ENCODE results near the gene WDFY3.

DNA sequence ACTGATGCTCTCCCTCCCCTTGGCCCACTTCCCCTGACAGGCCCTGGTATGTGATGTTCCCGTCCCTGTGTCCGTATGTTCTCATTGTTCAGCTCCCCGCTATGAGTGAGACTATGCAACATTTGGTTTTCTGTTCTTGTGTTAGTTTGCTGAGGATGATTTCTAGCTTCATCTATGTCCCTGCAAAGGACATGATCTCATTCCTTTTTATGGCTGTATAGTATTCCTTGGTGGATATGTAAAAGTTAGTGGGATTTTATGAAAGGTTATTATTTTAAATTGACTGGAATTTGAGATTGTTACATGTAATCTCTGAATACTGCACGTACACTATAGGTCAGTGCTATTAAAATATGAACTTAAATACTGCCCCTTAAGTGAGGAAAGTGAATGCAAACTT lies 184.0 kb downstream of the WDFY3 start:
- TF ChIP-seq POLR2A (IDR thresholded peaks at IDR 0.05), result no peak
- TF ChIP-seq, protein P1, sequence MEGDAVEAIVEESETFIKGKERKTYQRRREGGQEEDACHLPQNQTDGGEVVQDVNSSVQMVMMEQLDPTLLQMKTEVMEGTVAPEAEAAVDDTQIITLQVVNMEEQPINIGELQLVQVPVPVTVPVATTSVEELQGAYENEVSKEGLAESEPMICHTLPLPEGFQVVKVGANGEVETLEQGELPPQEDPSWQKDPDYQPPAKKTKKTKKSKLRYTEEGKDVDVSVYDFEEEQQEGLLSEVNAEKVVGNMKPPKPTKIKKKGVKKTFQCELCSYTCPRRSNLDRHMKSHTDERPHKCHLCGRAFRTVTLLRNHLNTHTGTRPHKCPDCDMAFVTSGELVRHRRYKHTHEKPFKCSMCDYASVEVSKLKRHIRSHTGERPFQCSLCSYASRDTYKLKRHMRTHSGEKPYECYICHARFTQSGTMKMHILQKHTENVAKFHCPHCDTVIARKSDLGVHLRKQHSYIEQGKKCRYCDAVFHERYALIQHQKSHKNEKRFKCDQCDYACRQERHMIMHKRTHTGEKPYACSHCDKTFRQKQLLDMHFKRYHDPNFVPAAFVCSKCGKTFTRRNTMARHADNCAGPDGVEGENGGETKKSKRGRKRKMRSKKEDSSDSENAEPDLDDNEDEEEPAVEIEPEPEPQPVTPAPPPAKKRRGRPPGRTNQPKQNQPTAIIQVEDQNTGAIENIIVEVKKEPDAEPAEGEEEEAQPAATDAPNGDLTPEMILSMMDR (IDR thresholded peaks at IDR 0.05), result no peak

Data from Peyer's patch (tissue), 4 donors.